NCI-H2107 treated with DMSO at 0.1 percent for 48 hours (cell line): ENCODE data around the gene SHC4.
A peak's percentile ranks its signal among the peaks of the same experiment; 100 is the strongest.
"Not testable (repeated sequence)": the region's sequence is repeated elsewhere in the genome, so short reads cannot be mapped to it uniquely, and the experiment has no call there.

ENCODE experiments used
- DNase-seq: peaks from one replicate; lab custom pipeline; 2025; ENCODE audit not compliant: unreplicated experiment; lab: John Stamatoyannopoulos, UW

The SHC4 gene

GRCh38 chr15:48925714-48926223 lies 38.0 kb downstream of the SHC4 start:
- no peak for DNase-seq

- no peak for DNase-seq
Measured at GRCh38 chr15:48924528-48925393, 39.0 kb downstream of the SHC4 start.

GRCh38 chr15:48922046-48922445 lies 41.7 kb downstream of the SHC4 start:
- no peak for DNase-seq

GRCh38 chr15:48916721-48917120 lies 47.0 kb downstream of the SHC4 start:
- no peak for DNase-seq

GRCh38 chr15:48915861-48916260 lies 47.9 kb downstream of the SHC4 start:
- no peak for DNase-seq

GRCh38 chr15:48914717-48915116 lies 49.0 kb downstream of the SHC4 start:
- no peak for DNase-seq

- no peak for DNase-seq
Measured at GRCh38 chr15:48913141-48913540, 50.6 kb downstream of the SHC4 start.

GRCh38 chr15:48910554-48910953 lies 53.2 kb downstream of the SHC4 start:
- DNase-seq, result not testable (repeated sequence)

GRCh38 chr15:48909313-48909712 lies 54.4 kb downstream of the SHC4 start:
- not testable (repeated sequence) for DNase-seq

- DNase-seq, result no peak
Measured at GRCh38 chr15:48905847-48906246, 57.9 kb downstream of the SHC4 start.

- DNase-seq, result no peak
Measured at GRCh38 chr15:48905216-48905615, 58.5 kb downstream of the SHC4 start.

- DNase-seq, result no peak
Measured at GRCh38 chr15:48904758-48905157, 59.0 kb downstream of the SHC4 start.

GRCh38 chr15:48899793-48900192 lies 63.9 kb downstream of the SHC4 start:
- no peak for DNase-seq

- DNase-seq, result no peak
Measured at GRCh38 chr15:48898446-48898845, 65.3 kb downstream of the SHC4 start.

GRCh38 chr15:48898032-48898431 lies 65.7 kb downstream of the SHC4 start:
- DNase-seq, result peak; percentile 23

GRCh38 chr15:48896869-48897814 lies 66.6 kb downstream of the SHC4 start:
- DNase-seq, result peak; percentile 33

- DNase-seq, result no peak
Measured at GRCh38 chr15:48893311-48893710, 70.4 kb downstream of the SHC4 start.

GRCh38 chr15:48891232-48891765 lies 72.4 kb downstream of the SHC4 start:
- DNase-seq, result peak; percentile 34

- no peak for DNase-seq
Measured at GRCh38 chr15:48890375-48890972, 73.2 kb downstream of the SHC4 start.

- no peak for DNase-seq
Measured at GRCh38 chr15:48889925-48890324, 73.8 kb downstream of the SHC4 start.

- DNase-seq, result no peak
Measured at GRCh38 chr15:48888836-48889235, 74.9 kb downstream of the SHC4 start.
